DOHH2 (cell line): Measurements from ENCODE around the gene FLNA.

Experiments
- CTCF ChIP-seq: fragments of 200-600 bp; sonication (generic); IDR thresholded peaks from one replicate; pipeline ENCODE4 v1.5.1; 2014; ENCODE audit warnings: antibody characterized with exemption, mild to moderate bottlenecking, low read depth, low read length; ENCODE audit not compliant: poor library complexity, severe bottlenecking
- EZH2phosphoT487 ChIP-seq: fragments of 200-600 bp; sonication (generic); IDR thresholded peaks from 2 replicates; pipeline ENCODE4 v1.6.1; 2017; ENCODE audit warnings: borderline replicate concordance, mild to moderate bottlenecking, antibody characterized with exemption, low read length, moderate library complexity, mixed read lengths

- TF ChIP-seq CTCF (no peak), EZH2phosphoT487 (no peak)
These were observed 67.2 kb downstream of the FLNA start for GRCh38 chrX:154307202-154307601.
